Measurements from ENCODE around the gene KNTC1.

- TF ChIP-seq CTCF (IDR thresholded peaks at IDR 0.05) (no peak), POLR2A (IDR thresholded peaks at IDR 0.05) (no peak), EP300 (IDR thresholded peaks at IDR 0.05) (no peak)
Observed at GRCh38 chr12:122558745-122559641, 31.9 kb downstream of the KNTC1 start.
